Mesenchymal stem cell (in vitro differentiated cells and primary cell): ENCODE data around the gene CYFIP2.
A peak's percentile ranks its signal among the peaks of the same experiment; 100 is the strongest.

ENCODE experiments used
- DNase-seq: peaks from one replicate; pipeline ENCODE4 v3.0.0-alpha.2; 2013
- H2AFZ ChIP-seq: one replicate; pipeline ENCODE4 v1.6.1; 2013; ENCODE audit warnings: low read depth, mild to moderate bottlenecking, control low read depth, inconsistent platforms, low read length, moderate library complexity
- H2AK5ac ChIP-seq: 2 replicates; pipeline ENCODE4 v1.6.1; 2013; ENCODE audit warnings: low read length, moderate library complexity, mild to moderate bottlenecking, inconsistent platforms; ENCODE audit not compliant: severe bottlenecking
- H2BK120ac ChIP-seq: one replicate; pipeline ENCODE4 v1.6.1; 2013; ENCODE audit warnings: low read depth, mild to moderate bottlenecking, inconsistent platforms, low read length, moderate library complexity
- H2BK12ac ChIP-seq, 2 experiments: one replicate each; pipeline ENCODE4 v1.6.1; 2013; ENCODE audit warnings: inconsistent platforms in 2 of 2, low read length in 2 of 2, mild to moderate bottlenecking in 2 of 2, moderate library complexity in 2 of 2, control low read depth in 1 of 2
- H2BK15ac ChIP-seq: one replicate; pipeline ENCODE4 v1.6.1; 2013; ENCODE audit warnings: mild to moderate bottlenecking, low read depth, inconsistent platforms; ENCODE audit not compliant: poor library complexity, severe bottlenecking
- H2BK5ac ChIP-seq: 2 replicates; pipeline ENCODE4 v1.6.1; 2013; ENCODE audit warnings: low read depth, mild to moderate bottlenecking, low read length, control low read depth, inconsistent platforms; ENCODE audit not compliant: poor library complexity, severe bottlenecking
- H3K14ac ChIP-seq, 2 experiments: one replicate each; pipeline ENCODE4 v1.6.1; 2013; ENCODE audit warnings: inconsistent platforms in 2 of 2, low read length in 2 of 2, control low read depth in 1 of 2, mild to moderate bottlenecking in 1 of 2, moderate library complexity in 1 of 2
- H3K18ac ChIP-seq, 2 experiments: one replicate each; pipeline ENCODE4 v1.6.1; 2013; ENCODE audit warnings: inconsistent platforms in 2 of 2, low read length in 2 of 2, control low read depth in 1 of 2, low read depth in 1 of 2, mild to moderate bottlenecking in 1 of 2
- H3K23ac ChIP-seq, 2 experiments: one replicate each; pipeline ENCODE4 v1.6.1; 2013; ENCODE audit warnings: inconsistent platforms in 2 of 2, low read length in 2 of 2, mild to moderate bottlenecking in 2 of 2, moderate library complexity in 2 of 2, control low read depth in 1 of 2
- H3K27ac ChIP-seq: 2 replicates; pipeline ENCODE4 v1.5.1; 2013; ENCODE audit warnings: mild to moderate bottlenecking, moderate library complexity, low read length, control low read depth, inconsistent platforms; ENCODE audit not compliant: poor library complexity, severe bottlenecking
- H3K27me3 ChIP-seq, 2 experiments: 2 replicates each; pipeline versions ENCODE4 v1.6.1 to v1.7.0; 2013; ENCODE audit warnings: low read length in 2 of 2, mild to moderate bottlenecking in 2 of 2, moderate library complexity in 2 of 2, control low read depth in 1 of 2, inconsistent platforms in 1 of 2; ENCODE audit not compliant: control insufficient read depth in 1 of 2, insufficient read depth in 1 of 2
- H3K36me3 ChIP-seq, 2 experiments: 2 replicates each; pipeline versions ENCODE4 v1.6.1 to v1.7.0; 2013; ENCODE audit warnings: low read length in 2 of 2, control low read depth in 1 of 2, inconsistent platforms in 1 of 2, low read depth in 1 of 2, mild to moderate bottlenecking in 1 of 2; ENCODE audit not compliant: insufficient read depth in 2 of 2, control insufficient read depth in 1 of 2
- H3K4ac ChIP-seq, 2 experiments: one replicate each; pipeline ENCODE4 v1.6.1; 2013; ENCODE audit warnings: inconsistent platforms in 2 of 2, low read length in 2 of 2, mild to moderate bottlenecking in 2 of 2, moderate library complexity in 2 of 2, control low read depth in 1 of 2, low read depth in 1 of 2
- H3K4me1 ChIP-seq: 2 replicates; pipeline ENCODE4 v1.6.1; 2013; ENCODE audit warnings: low read depth, low read length, control low read depth; ENCODE audit not compliant: control insufficient read depth, insufficient read depth
- H3K4me2 ChIP-seq: 2 replicates; pipeline ENCODE4 v1.6.1; 2013; ENCODE audit warnings: low read length, mild to moderate bottlenecking, inconsistent platforms; ENCODE audit not compliant: poor library complexity, severe bottlenecking
- H3K4me3 ChIP-seq, 2 experiments: 2 replicates each; pipeline versions ENCODE4 v1.5.1 to v1.7.0; 2013; ENCODE audit warnings: low read length in 2 of 2, mild to moderate bottlenecking in 2 of 2, control low read depth in 1 of 2, low read depth in 1 of 2; ENCODE audit not compliant: insufficient read depth in 1 of 2
- H3K79me1 ChIP-seq: replicated peaks from 2 replicates; pipeline ENCODE4 v1.6.1; 2013; ENCODE audit warnings: mild to moderate bottlenecking, control low read depth, low read length, inconsistent platforms; ENCODE audit not compliant: poor library complexity, severe bottlenecking
- H3K9ac ChIP-seq: 2 replicates; pipeline ENCODE4 v1.7.0; 2013; ENCODE audit warnings: mild to moderate bottlenecking, low read length, moderate library complexity
- H3K9me3 ChIP-seq: 2 replicates; pipeline ENCODE4 v1.7.0; 2013; ENCODE audit warnings: mild to moderate bottlenecking, low read length; ENCODE audit not compliant: control insufficient read depth
- H4K8ac ChIP-seq: one replicate; pipeline ENCODE4 v1.6.1; 2013; ENCODE audit warnings: inconsistent platforms, mild to moderate bottlenecking, low read length, moderate library complexity
- H4K91ac ChIP-seq: one replicate; pipeline ENCODE4 v1.6.1; 2013; ENCODE audit warnings: mild to moderate bottlenecking, low read length, inconsistent platforms
- WGBS: methylation state at CpG from one replicate; pipeline ENCODE4 v1.1.7; 2013; ENCODE audit warnings: mixed read lengths; 5-methylcytosine and 5-hydroxymethylcytosine counted together

The CYFIP2 gene

DNA sequence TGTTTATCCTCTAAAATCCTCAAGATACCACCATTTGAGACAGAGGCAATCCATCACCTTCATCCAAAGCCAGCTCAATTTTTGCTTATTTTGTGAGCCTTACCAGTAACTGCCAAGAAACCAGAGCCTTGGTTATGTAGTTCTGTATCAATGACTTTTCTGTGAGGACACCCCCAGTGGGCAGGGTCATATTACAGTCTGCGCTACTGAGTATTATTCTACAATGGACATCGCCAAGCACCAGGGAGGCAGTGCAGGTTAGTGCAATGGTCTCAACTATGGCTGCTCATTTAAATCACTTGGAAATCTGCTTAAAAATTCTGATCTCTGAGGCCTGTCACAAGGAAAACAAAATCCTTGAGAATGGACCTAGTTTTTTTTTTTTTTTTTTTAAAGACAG is 103.6 kb downstream of the CYFIP2 start:
- Histone ChIP-seq H3K9me3 (no peaks in the 10 kb centered on the region), H3K4me2 (no peak overlapping the region), H2BK120ac (no peak overlapping the region), H2BK15ac (no peak overlapping the region), H3K23ac (no peak overlapping the region), H3K27ac (no peak overlapping the region), H4K8ac (no peak overlapping the region), H3K4ac (no peak overlapping the region), H3K27me3 (no peaks in the 10 kb centered on the region), H2AK5ac (peak overlapping the region; percentile 10), H3K36me3 (peaks cover 0 to under 1% of the 10 kb centered on the region in 2 experiments), H3K9ac (no peak overlapping the region), H3K79me1 (peaks cover 2% of the 10 kb centered on the region), H2BK5ac (no peak overlapping the region), H3K14ac (no peak overlapping the region), H4K91ac (no peak overlapping the region), H3K4me1 (peaks cover 9% of the 10 kb centered on the region), H2BK12ac (no peak overlapping the region), H3K18ac (no peak overlapping the region), H2AFZ (no peak overlapping the region), H3K4me3 (no peak overlapping the region)
- DNase-seq, result no peak
- 95% methylated on average over 2 of the region's 2 CpGs for WGBS

DNA sequence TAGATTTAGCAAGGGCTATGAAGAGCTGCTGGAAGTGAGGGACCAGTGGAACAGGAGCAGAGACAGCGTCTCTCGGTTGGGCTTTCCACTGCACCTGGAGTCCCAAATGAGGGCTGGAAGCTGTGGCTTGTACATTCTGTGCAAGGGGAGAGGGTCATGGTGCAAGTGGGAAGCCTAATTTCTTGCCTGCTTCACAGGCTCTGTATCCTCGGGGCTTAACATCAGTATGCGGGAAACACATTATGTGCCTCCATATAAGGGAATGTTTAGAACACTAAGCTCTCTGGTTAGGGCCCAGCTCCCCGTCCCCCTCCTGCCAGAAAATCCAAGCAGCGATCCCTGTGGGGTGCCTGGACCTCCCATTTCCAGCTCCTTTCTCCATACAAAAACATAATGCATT is 105.0 kb downstream of the CYFIP2 start:
- H3K79me1 ChIP-seq, result peaks cover 2% of the 10 kb centered on the region
- no peaks in the 10 kb centered on the region for H3K27me3 ChIP-seq
- no peak overlapping the region for H3K4me2 ChIP-seq
- H3K36me3 ChIP-seq, result peaks cover 0 to 4% of the 10 kb centered on the region in 2 experiments
- H3K4ac ChIP-seq, result peak overlapping the region in 1 of 2 experiments; percentile 74
- no peak overlapping the region for H2BK15ac ChIP-seq
- H2AK5ac ChIP-seq, result no peak overlapping the region
- peak overlapping the region; percentile 10 for H4K8ac ChIP-seq
- peak overlapping the region in 1 of 2 experiments; percentile 22 for H2BK12ac ChIP-seq
- 9% methylated on average over 6 of the region's 6 CpGs for WGBS
- DNase-seq, result peak; percentile 42
- peaks cover 9% of the 10 kb centered on the region for H3K4me1 ChIP-seq
- H2BK5ac ChIP-seq, result no peak overlapping the region
- H3K14ac ChIP-seq, result peak overlapping the region in 1 of 2 experiments; percentile 74
- no peak overlapping the region for H3K4me3 ChIP-seq
- no peak overlapping the region for H2BK120ac ChIP-seq
- peak overlapping the region; percentile 67 for H2AFZ ChIP-seq
- no peaks in the 10 kb centered on the region for H3K9me3 ChIP-seq
- peak overlapping the region; percentile 79 for H3K27ac ChIP-seq
- no peak overlapping the region for H3K23ac ChIP-seq
- H3K18ac ChIP-seq, result peak overlapping the region; percentile 25 to 80
- no peak overlapping the region for H3K9ac ChIP-seq
- no peak overlapping the region for H4K91ac ChIP-seq

DNA sequence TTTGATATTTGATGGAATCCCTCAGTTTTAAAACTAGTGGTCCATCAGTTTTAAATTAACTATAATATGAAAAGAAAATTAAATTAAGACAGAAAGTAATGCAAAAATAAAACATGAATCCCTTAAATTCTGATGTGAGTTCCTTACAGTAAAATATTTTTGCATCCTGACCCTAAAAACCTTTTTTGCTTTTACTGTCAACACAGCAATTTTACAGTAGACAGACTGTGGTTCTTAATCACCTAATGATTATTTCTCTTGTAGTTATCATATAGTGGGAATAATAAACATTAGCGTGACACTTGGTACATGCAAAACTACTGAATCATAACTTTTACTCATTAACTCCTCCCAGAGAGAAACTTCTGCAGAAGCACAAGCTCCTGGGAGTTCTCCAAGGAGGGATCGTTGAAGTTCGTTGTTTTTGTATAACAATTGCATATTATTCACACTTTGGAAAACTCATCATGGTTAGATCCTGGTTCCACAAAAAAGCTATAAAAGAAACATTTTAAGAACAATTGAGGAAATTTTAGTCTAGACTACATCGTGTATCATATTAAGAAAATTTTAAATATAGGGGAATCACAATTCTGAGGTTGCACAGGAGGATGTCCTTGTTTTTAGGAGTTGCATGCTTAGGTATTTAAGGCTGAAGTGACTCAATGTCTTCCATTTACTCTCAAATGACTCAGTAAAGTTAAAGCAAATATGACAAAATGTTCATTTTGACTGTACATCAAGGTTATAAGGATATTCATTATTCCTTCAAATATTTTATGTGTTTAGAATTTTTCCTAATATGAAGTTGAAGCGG is 105.9 kb downstream of the CYFIP2 start:
- Histone ChIP-seq H3K9me3 (no peaks in the 10 kb centered on the region), H3K27ac (peak overlapping the region; percentile 79), H2AK5ac (no peak overlapping the region), H3K23ac (no peak overlapping the region), H3K4me1 (peaks cover 9% of the 10 kb centered on the region), H3K18ac (no peak overlapping the region), H3K4ac (no peak overlapping the region), H4K91ac (no peak overlapping the region), H3K9ac (no peak overlapping the region), H3K4me3 (no peak overlapping the region), H2BK120ac (no peak overlapping the region), H4K8ac (no peak overlapping the region), H2BK5ac (no peak overlapping the region), H2AFZ (no peak overlapping the region), H3K27me3 (no peaks in the 10 kb centered on the region), H3K14ac (no peak overlapping the region), H2BK12ac (no peak overlapping the region), H3K4me2 (no peak overlapping the region), H2BK15ac (no peak overlapping the region), H3K36me3 (peaks cover 0 to 8% of the 10 kb centered on the region in 2 experiments), H3K79me1 (peaks cover 2% of the 10 kb centered on the region)
- WGBS, result 90% methylated on average over 2 of the region's 5 CpGs
- peak; percentile 46 for DNase-seq

DNA sequence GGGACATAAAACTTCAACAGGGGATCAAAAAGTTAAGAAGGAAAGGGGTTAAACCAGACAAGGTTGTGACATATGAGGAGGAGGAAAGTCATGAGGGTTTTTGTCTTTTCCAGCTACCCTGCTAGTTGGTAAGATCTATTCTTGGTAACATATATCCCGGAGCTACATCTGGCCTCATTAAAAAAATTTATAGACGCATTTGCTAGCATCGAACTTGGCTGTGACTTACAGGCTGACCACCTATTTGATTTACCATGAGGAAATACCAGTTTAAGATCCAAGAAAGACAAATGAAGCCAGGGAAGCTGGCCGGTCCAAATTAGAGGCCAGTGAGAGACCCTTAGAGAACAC is 106.5 kb downstream of the CYFIP2 start:
- Histone ChIP-seq H3K9me3 (no peaks in the 10 kb centered on the region), H2AFZ (no peak overlapping the region), H3K27me3 (no peaks in the 10 kb centered on the region), H3K23ac (no peak overlapping the region), H4K8ac (no peak overlapping the region), H2BK5ac (no peak overlapping the region), H4K91ac (no peak overlapping the region), H3K14ac (no peak overlapping the region), H2AK5ac (peak overlapping the region; percentile 31), H3K4me2 (no peak overlapping the region), H3K18ac (peak overlapping the region in 1 of 2 experiments; percentile 74), H3K4me3 (no peak overlapping the region), H3K27ac (peak overlapping the region; percentile 4), H2BK15ac (no peak overlapping the region), H2BK12ac (peak overlapping the region in 1 of 2 experiments; percentile 70), H3K36me3 (peaks cover 0 to 12% of the 10 kb centered on the region in 2 experiments), H3K4me1 (peaks cover 9% of the 10 kb centered on the region), H3K79me1 (peaks cover 2% of the 10 kb centered on the region), H3K9ac (no peak overlapping the region), H3K4ac (no peak overlapping the region), H2BK120ac (no peak overlapping the region)
- WGBS, result 59% methylated on average over 4 of the region's 4 CpGs
- DNase-seq, result peak; percentile 18
